ENCODE measurements around the gene CABP2.

Gene CABP2

DNA sequence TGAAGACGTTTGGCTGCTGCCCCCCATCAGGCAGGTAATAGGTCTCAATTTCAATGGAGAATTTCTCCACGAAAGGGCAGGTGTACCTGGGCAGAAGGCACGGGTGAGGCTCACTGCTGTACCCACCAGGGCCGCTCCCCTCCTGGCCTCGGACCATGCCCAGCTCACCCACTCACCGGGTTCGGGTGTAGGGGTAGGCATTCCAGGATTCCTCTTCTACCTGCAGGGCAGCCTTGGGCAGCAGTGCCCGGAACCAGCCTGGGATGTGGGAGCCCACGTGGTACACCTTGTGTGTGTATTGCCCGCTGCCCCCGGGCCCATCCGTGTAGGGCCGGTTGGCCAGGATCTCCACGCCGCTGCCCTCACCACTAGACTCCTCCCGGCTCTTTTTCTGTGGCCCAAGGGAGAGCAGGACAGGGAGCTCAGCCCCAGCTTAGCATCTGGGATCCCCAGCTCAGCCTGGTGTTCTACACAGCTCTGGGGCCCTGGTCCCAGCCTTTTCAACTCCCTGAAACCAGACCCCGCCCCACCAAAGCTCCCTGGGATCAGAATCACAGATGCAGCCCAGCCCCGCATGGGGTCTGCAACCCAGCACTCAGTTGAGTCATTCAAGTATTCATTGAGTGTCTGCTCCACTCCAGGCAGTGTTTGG lies 20.8 kb downstream of the CABP2 start:
- peaks cover 6% of the 10 kb centered on the region; the same call in 1 of the 2 replicates for H4K20me1 ChIP-seq (ENCODE audit: control insufficient read depth, insufficient read depth, low read depth, low read length)
- TF ChIP-seq EZH2phosphoT487 (IDR thresholded peaks at IDR 0.05; ENCODE audit: borderline replicate concordance, low read length): no peak
- TF ChIP-seq, protein P1, sequence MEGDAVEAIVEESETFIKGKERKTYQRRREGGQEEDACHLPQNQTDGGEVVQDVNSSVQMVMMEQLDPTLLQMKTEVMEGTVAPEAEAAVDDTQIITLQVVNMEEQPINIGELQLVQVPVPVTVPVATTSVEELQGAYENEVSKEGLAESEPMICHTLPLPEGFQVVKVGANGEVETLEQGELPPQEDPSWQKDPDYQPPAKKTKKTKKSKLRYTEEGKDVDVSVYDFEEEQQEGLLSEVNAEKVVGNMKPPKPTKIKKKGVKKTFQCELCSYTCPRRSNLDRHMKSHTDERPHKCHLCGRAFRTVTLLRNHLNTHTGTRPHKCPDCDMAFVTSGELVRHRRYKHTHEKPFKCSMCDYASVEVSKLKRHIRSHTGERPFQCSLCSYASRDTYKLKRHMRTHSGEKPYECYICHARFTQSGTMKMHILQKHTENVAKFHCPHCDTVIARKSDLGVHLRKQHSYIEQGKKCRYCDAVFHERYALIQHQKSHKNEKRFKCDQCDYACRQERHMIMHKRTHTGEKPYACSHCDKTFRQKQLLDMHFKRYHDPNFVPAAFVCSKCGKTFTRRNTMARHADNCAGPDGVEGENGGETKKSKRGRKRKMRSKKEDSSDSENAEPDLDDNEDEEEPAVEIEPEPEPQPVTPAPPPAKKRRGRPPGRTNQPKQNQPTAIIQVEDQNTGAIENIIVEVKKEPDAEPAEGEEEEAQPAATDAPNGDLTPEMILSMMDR (IDR thresholded peaks at IDR 0.05; ENCODE audit: low read depth, low read length, poor library complexity, severe bottlenecking): no peak
- no peak overlapping the region for H3K4me3 ChIP-seq (ENCODE audit: low read length)
- no peaks in the 10 kb centered on the region for H3K9me3 ChIP-seq (ENCODE audit: control insufficient read depth, insufficient read depth, low read length)
- H3K27ac ChIP-seq (ENCODE audit: low read depth, low read length): no peak overlapping the region
- peaks cover 4% of the 10 kb centered on the region for H3F3A ChIP-seq (ENCODE audit: control insufficient read depth, insufficient read depth)
- H3K9me2 ChIP-seq (replicated peaks; ENCODE audit: control insufficient read depth, low read length): no peaks in the 10 kb centered on the region
- H3K27me3 ChIP-seq (ENCODE audit: control insufficient read depth, low read length): no peaks in the 10 kb centered on the region
- peaks cover 64% of the 10 kb centered on the region for H3K36me3 ChIP-seq (ENCODE audit: control insufficient read depth, low read length)
- H3K79me2 ChIP-seq (ENCODE audit: control insufficient read depth, low read length): peaks cover 45% of the 10 kb centered on the region
- H3K4me2 ChIP-seq (ENCODE audit: low read length): no peak overlapping the region
- H3K4me1 ChIP-seq (ENCODE audit: control insufficient read depth, low read length): peaks cover 29% of the 10 kb centered on the region

DNA sequence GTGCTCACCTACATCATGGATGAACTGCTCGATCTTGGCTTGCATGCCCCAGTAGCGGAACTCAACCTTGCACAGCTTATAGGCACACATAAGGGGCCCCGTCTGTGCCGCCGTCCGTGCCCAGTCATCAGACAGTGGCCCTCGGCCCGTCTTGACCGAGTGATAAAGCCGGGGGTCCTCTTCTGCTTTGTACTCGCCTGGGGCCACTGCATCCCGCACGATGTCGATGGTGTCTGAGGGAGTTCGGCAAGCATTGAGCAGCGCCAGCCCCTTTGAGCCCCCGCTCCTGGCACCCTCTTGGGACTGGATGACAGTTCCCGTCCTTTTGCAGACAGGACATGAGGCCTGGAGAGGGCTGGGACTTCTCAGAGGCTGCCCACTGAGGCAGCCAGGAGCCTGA lies 21.4 kb downstream of the CABP2 start:
- H3K36me3 ChIP-seq (ENCODE audit: control insufficient read depth, low read length): peaks cover 60% of the 10 kb centered on the region
- H3K9me2 ChIP-seq (replicated peaks; ENCODE audit: control insufficient read depth, low read length): no peaks in the 10 kb centered on the region

DNA sequence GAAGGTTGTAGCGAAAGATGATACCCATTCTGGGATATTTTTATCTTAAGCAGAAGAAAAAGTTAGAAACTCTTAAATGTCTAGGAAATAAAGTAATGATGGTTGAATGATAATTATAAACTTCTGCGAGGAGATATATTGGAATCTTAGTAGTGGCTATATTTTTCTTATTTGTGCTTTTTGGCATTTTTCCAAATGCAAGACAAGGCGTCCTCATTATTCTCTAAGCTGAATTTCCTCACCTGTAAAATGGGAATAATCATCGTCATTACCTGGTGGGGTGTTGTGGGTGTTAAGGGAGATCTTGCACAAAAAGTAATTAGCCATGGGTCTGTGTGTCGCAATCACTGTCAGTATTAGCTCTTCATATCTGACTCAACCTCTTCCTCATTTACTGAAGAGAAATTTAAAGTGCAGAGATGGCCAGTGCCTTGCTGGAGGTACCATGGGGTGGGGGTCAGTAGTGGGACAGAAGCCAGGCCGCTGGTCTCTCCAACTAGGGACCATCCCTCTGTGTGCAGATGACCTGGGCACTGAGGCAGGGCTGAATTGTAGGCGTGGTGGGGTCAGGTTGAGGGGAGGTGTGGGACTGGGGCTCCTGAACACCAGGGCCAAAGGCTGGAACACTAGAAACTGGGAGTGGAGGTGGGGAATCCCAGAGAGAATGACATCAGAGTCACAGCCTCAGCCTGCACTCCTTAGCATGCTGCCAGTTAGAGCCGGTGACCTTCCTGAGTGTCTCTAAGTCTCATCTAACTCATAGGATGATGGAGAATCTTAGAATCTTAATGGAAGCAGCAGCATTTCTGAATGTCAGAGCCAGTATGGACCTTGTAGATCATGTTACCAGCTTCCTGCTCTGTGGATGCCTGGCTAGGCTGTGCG lies 22.2 kb downstream of the CABP2 start:
- Histone ChIP-seq H3K4me2 (ENCODE audit: low read length) (no peak overlapping the region), H3K36me3 (ENCODE audit: control insufficient read depth, low read length) (peaks cover 54% of the 10 kb centered on the region)

More for the DNA sequence above, 21.4 kb downstream of the CABP2 start:
- TF ChIP-seq, protein P1 (IDR thresholded peaks at IDR 0.05; ENCODE audit: low read depth, low read length, poor library complexity, severe bottlenecking): no peak
- TF ChIP-seq EZH2phosphoT487 (IDR thresholded peaks at IDR 0.05; ENCODE audit: borderline replicate concordance, low read length): no peak
- Histone ChIP-seq H3K9me3 (ENCODE audit: control insufficient read depth, insufficient read depth, low read length) (no peaks in the 10 kb centered on the region), H3K4me1 (ENCODE audit: control insufficient read depth, low read length) (peaks cover 24% of the 10 kb centered on the region), H3K79me2 (ENCODE audit: control insufficient read depth, low read length) (peaks cover 39% of the 10 kb centered on the region), H3F3A (ENCODE audit: control insufficient read depth, insufficient read depth) (peaks cover 4% of the 10 kb centered on the region), H4K20me1 (ENCODE audit: control insufficient read depth, insufficient read depth, low read depth, low read length) (peaks cover 6% of the 10 kb centered on the region; the same call in 1 of the 2 replicates), H3K4me2 (ENCODE audit: low read length) (no peak overlapping the region), H3K27ac (ENCODE audit: low read depth, low read length) (no peak overlapping the region), H3K4me3 (ENCODE audit: low read length) (no peak overlapping the region), H3K27me3 (ENCODE audit: control insufficient read depth, low read length) (no peaks in the 10 kb centered on the region)

More for the DNA sequence above, 22.2 kb downstream of the CABP2 start:
- Histone ChIP-seq H3K27ac (ENCODE audit: low read depth, low read length) (no peak overlapping the region), H3K4me1 (ENCODE audit: control insufficient read depth, low read length) (peaks cover 17% of the 10 kb centered on the region), H3K9me3 (ENCODE audit: control insufficient read depth, insufficient read depth, low read length) (no peaks in the 10 kb centered on the region), H3K4me3 (ENCODE audit: low read length) (no peak overlapping the region), H3K79me2 (ENCODE audit: control insufficient read depth, low read length) (peaks cover 32% of the 10 kb centered on the region), H4K20me1 (ENCODE audit: control insufficient read depth, insufficient read depth, low read depth, low read length) (peaks cover 6% of the 10 kb centered on the region; the same call in 1 of the 2 replicates), H3F3A (ENCODE audit: control insufficient read depth, insufficient read depth) (no peaks in the 10 kb centered on the region), H3K9me2 (replicated peaks; ENCODE audit: control insufficient read depth, low read length) (no peaks in the 10 kb centered on the region), H3K27me3 (ENCODE audit: control insufficient read depth, low read length) (no peaks in the 10 kb centered on the region)
- TF ChIP-seq EZH2phosphoT487 (IDR thresholded peaks at IDR 0.05; ENCODE audit: borderline replicate concordance, low read length): no peak
- TF ChIP-seq, protein P1 (IDR thresholded peaks at IDR 0.05; ENCODE audit: low read depth, low read length, poor library complexity, severe bottlenecking): no peak
